Small intestine (tissue), 7 donors: ENCODE measurements around the gene CCNG2. TPM values are rescaled to one million over a fixed set of nuclear protein-coding genes. Genes with fewer than 3 reads are reported as not detected.
A peak's percentile ranks its signal among the peaks of the same experiment; 100 is the strongest.
"Not testable (repeated sequence)": the region's sequence is repeated elsewhere in the genome, so short reads cannot be mapped to it uniquely, and the experiment has no call there.

Experiments used
- DNase-seq, 2 donors: peaks; one replicate each; pipeline versions ENCODE4 v3.0.0 to v3.0.0-alpha.2; 2013
- FAIRE-seq: peaks from 2 replicates; lab custom pipeline; 2012; peaks lifted over from hg19 to GRCh38; lab: Jason Lieb, UNC
- H3K27ac ChIP-seq, 3 donors: one replicate each; pipeline ENCODE4 v1.5.1; 2013; ENCODE audit warnings: low read length in 2 of 3, mild to moderate bottlenecking in 2 of 3, control low read depth in 1 of 3, inconsistent platforms in 1 of 3, low read depth in 1 of 3, moderate library complexity in 1 of 3
- H3K27me3 ChIP-seq, 3 donors: one replicate each; pipeline ENCODE4 v1.6.1; 2013; ENCODE audit warnings: low read length in 3 of 3, inconsistent platforms in 1 of 3; ENCODE audit not compliant: control insufficient read depth in 3 of 3, insufficient read depth in 3 of 3
- H3K36me3 ChIP-seq, 3 donors: one replicate each; pipeline ENCODE4 v1.6.1; 2013; ENCODE audit warnings: low read length in 3 of 3, inconsistent platforms in 1 of 3, low read depth in 1 of 3, mild to moderate bottlenecking in 1 of 3, moderate library complexity in 1 of 3; ENCODE audit not compliant: control insufficient read depth in 3 of 3, insufficient read depth in 2 of 3
- H3K4me1 ChIP-seq, 3 donors: one replicate each; pipeline ENCODE4 v1.6.1; 2013; ENCODE audit warnings: low read length in 2 of 3, inconsistent platforms in 1 of 3, low read depth in 1 of 3, mild to moderate bottlenecking in 1 of 3, moderate library complexity in 1 of 3; ENCODE audit not compliant: control insufficient read depth in 3 of 3, insufficient read depth in 2 of 3
- H3K4me3 ChIP-seq, 3 donors: one replicate each; pipeline ENCODE4 v1.5.1; 2013; ENCODE audit warnings: low read length in 3 of 3, control low read depth in 1 of 3, inconsistent platforms in 1 of 3, low read depth in 1 of 3, mild to moderate bottlenecking in 1 of 3, moderate library complexity in 1 of 3
- H3K9me3 ChIP-seq, 2 donors: one replicate each; pipeline ENCODE4 v1.6.1; 2013; ENCODE audit warnings: low read depth in 1 of 2, low read length in 1 of 2; ENCODE audit not compliant: control insufficient read depth in 2 of 2, insufficient read depth in 1 of 2
- WGBS, 3 donors: extraction: QIAGEN DNeasy Blood & Tissue Kit; methylation state at CpG; one replicate each; pipeline ENCODE4 v1.1.7; 2013; 5-methylcytosine and 5-hydroxymethylcytosine counted together
- polyA plus RNA-seq, 4 donors: library from polyadenylated mRNA; stranded (reverse) in 3 of 4; unstranded in 1 of 4; fragments of 200-250 nt in 3 of 4; fragments of 120-200 nt in 1 of 4; gene quantifications; one replicate each; pipeline versions ENCODE4 v1.2.1 to v1.2.3, GENCODE V29; 2013
- donor health status: healthy with polysubstance abuse.
- donor health status: control.
- donor health status: control.
- donor health status: Bipolar disorder and iron deficiency.
- donor health status: healthy.

CCNG2 gene
- polyA plus RNA-seq, 4 donors = 9.2 to 223 (median 12.0) TPM

GRCh38 chr4:77137448-77137847 is 19.6 kb upstream of the CCNG2 start:
- not testable (repeated sequence) for DNase-seq, H3K9me3 ChIP-seq, H3K27me3 ChIP-seq, H3K27ac ChIP-seq, FAIRE-seq, H3K36me3 ChIP-seq, H3K4me3 ChIP-seq
- 56 to 87% (median 68%) methylated on average over 6 of the region's 6 CpGs for WGBS, 3 donors
- H3K4me1 ChIP-seq = peaks cover 0 to 16% (median 2%) of the 10 kb centered on the region in 3 donors

GRCh38 chr4:77141964-77142645 is 14.9 kb upstream of the CCNG2 start:
- peak in 1 of 2 donors; percentile 44 for DNase-seq
- Histone ChIP-seq H3K36me3 (no peaks in the 10 kb centered on the region), H3K27me3 (no peaks in the 10 kb centered on the region), H3K4me3 (no peak overlapping the region), H3K9me3 (no peaks in the 10 kb centered on the region), H3K27ac (peak overlapping the region in 2 of 3 donors; percentile 20 to 56), H3K4me1 (peaks cover 0 to 34% (median 4%) of the 10 kb centered on the region in 3 donors)
- 46 to 71% (median 51%) methylated on average over 6 of the region's 6 CpGs for WGBS, 3 donors
- no peak for FAIRE-seq

GRCh38 chr4:77142646-77143028 is 14.4 kb upstream of the CCNG2 start:
- DNase-seq (peak in 1 of 2 donors; percentile 43), FAIRE-seq (no peak)
- Histone ChIP-seq H3K9me3 (no peaks in the 10 kb centered on the region), H3K4me3 (no peak overlapping the region), H3K4me1 (peaks cover 0 to 38% (median 4%) of the 10 kb centered on the region in 3 donors), H3K27ac (peak overlapping the region in 1 of 3 donors; percentile 56), H3K27me3 (no peaks in the 10 kb centered on the region), H3K36me3 (no peaks in the 10 kb centered on the region)
- 47 to 65% (median 63%) methylated on average over 4 of the region's 4 CpGs for WGBS, 3 donors

GRCh38 chr4:77143091-77143490 is 13.9 kb upstream of the CCNG2 start:
- DNase-seq = peak in 1 of 2 donors; percentile 62
- no peak for FAIRE-seq

GRCh38 chr4:77145842-77146185 is 11.2 kb upstream of the CCNG2 start:
- Histone ChIP-seq H3K27me3 (no peaks in the 10 kb centered on the region), H3K36me3 (no peaks in the 10 kb centered on the region), H3K4me1 (peaks cover 0 to 42% (median 4%) of the 10 kb centered on the region in 3 donors), H3K9me3 (no peaks in the 10 kb centered on the region), H3K27ac (peak overlapping the region in 1 of 3 donors; percentile 77), H3K4me3 (no peak overlapping the region)
- 56 to 81% (median 69%) methylated on average over 1 of the region's 1 CpG for WGBS, 3 donors
- FAIRE-seq (no peak), DNase-seq (no peak)

More at GRCh38 chr4:77143091-77143490, 13.9 kb upstream of the CCNG2 start:
- Histone ChIP-seq H3K27ac (peak overlapping the region in 1 of 3 donors; percentile 56), H3K27me3 (no peaks in the 10 kb centered on the region), H3K4me1 (peaks cover 0 to 42% (median 4%) of the 10 kb centered on the region in 3 donors), H3K36me3 (no peaks in the 10 kb centered on the region), H3K4me3 (no peak overlapping the region), H3K9me3 (no peaks in the 10 kb centered on the region)
- 18 to 41% (median 32%) methylated on average over 3 of the region's 3 CpGs for WGBS, 3 donors

- Histone ChIP-seq H3K36me3 (no peaks in the 10 kb centered on the region), H3K27ac (peak overlapping the region; percentile 20 to 77 (median 44)), H3K9me3 (no peaks in the 10 kb centered on the region), H3K4me1 (peaks cover 0 to 36% (median 4%) of the 10 kb centered on the region in 3 donors), H3K4me3 (no peak overlapping the region), H3K27me3 (no peaks in the 10 kb centered on the region)
- FAIRE-seq (no peak), DNase-seq (peak; percentile 25 to 56)
- WGBS, 3 donors = 30 to 60% (median 48%) methylated on average over 3 of the region's 3 CpGs
Observed at GRCh38 chr4:77146186-77147078, 10.6 kb upstream of the CCNG2 start.

GRCh38 chr4:77147079-77147782 is 9.8 kb upstream of the CCNG2 start:
- Histone ChIP-seq H3K4me1 (peaks cover 0 to 34% (median 4%) of the 10 kb centered on the region in 3 donors), H3K27ac (peak overlapping the region in 1 of 3 donors; percentile 77), H3K9me3 (no peaks in the 10 kb centered on the region), H3K36me3 (no peaks in the 10 kb centered on the region), H3K4me3 (no peak overlapping the region), H3K27me3 (no peaks in the 10 kb centered on the region)
- no peak for FAIRE-seq
- 80 to 87% (median 84%) methylated on average over 5 of the region's 5 CpGs for WGBS, 3 donors
- no peak for DNase-seq

GRCh38 chr4:77148078-77148477 is 8.9 kb upstream of the CCNG2 start:
- peak overlapping the region in 1 of 3 donors; percentile 77 for H3K27ac ChIP-seq
- no peaks in the 10 kb centered on the region for H3K9me3 ChIP-seq
- 53 to 73% (median 60%) methylated on average over 2 of the region's 2 CpGs for WGBS, 3 donors
- DNase-seq (peak; percentile 59 to 69), FAIRE-seq (no peak)
- peaks cover 0 to 34% (median 2%) of the 10 kb centered on the region in 3 donors for H3K4me1 ChIP-seq
- H3K4me3 ChIP-seq = no peak overlapping the region
- H3K36me3 ChIP-seq = no peaks in the 10 kb centered on the region
- H3K27me3 ChIP-seq = no peaks in the 10 kb centered on the region
